Right hindlimb (tissue), 1 donor: ENCODE measurements around the gene CNTLN.
"Not testable (repeated sequence)": the region's sequence is repeated elsewhere in the genome, so short reads cannot be mapped to it uniquely, and the experiment has no call there.

Experiments used
- DNase-seq: peaks from one replicate; pipeline ENCODE4 v3.0.0-alpha.2; 2018

The CNTLN gene

GRCh38 chr9:17422994-17423680, 288.3 kb downstream of the CNTLN start:
- DNase-seq, result no peak

GRCh38 chr9:17423681-17424011, 288.8 kb downstream of the CNTLN start:
- DNase-seq, result no peak

- no peak for DNase-seq
These were observed 290.5 kb downstream of the CNTLN start for GRCh38 chr9:17425384-17425783.

GRCh38 chr9:17433526-17433925, 298.7 kb downstream of the CNTLN start:
- no peak for DNase-seq

GRCh38 chr9:17436854-17437253, 302.0 kb downstream of the CNTLN start:
- no peak for DNase-seq

- DNase-seq, result no peak
These were observed 303.0 kb downstream of the CNTLN start for GRCh38 chr9:17437813-17438212.

GRCh38 chr9:17445126-17445525, 310.3 kb downstream of the CNTLN start:
- not testable (repeated sequence) for DNase-seq

- DNase-seq, result no peak
These were observed 318.9 kb downstream of the CNTLN start for GRCh38 chr9:17453751-17454150.

GRCh38 chr9:17462869-17463464, 328.1 kb downstream of the CNTLN start:
- peak; percentile 20 for DNase-seq

GRCh38 chr9:17470036-17470813, 335.4 kb downstream of the CNTLN start:
- no peak for DNase-seq

- DNase-seq, result no peak
These were observed 337.3 kb downstream of the CNTLN start for GRCh38 chr9:17472126-17472525.

- no peak for DNase-seq
These were observed 341.6 kb downstream of the CNTLN start for GRCh38 chr9:17476401-17476800.

GRCh38 chr9:17477816-17478215, 343.0 kb downstream of the CNTLN start:
- no peak for DNase-seq

- DNase-seq, result no peak
These were observed 346.1 kb downstream of the CNTLN start for GRCh38 chr9:17480966-17481365.

GRCh38 chr9:17481565-17481964, 346.7 kb downstream of the CNTLN start:
- peak; percentile 17 for DNase-seq

GRCh38 chr9:17484906-17485305, 350.1 kb downstream of the CNTLN start:
- DNase-seq, result no peak

- no peak for DNase-seq
These were observed 351.6 kb downstream of the CNTLN start for GRCh38 chr9:17486396-17486795.

- peak; percentile 14 for DNase-seq
These were observed 352.6 kb downstream of the CNTLN start for GRCh38 chr9:17487467-17487866.

GRCh38 chr9:17488662-17489061, 353.8 kb downstream of the CNTLN start:
- DNase-seq, result no peak

- no peak for DNase-seq
These were observed 355.3 kb downstream of the CNTLN start for GRCh38 chr9:17490110-17490509.

- DNase-seq, result no peak
These were observed 356.9 kb downstream of the CNTLN start for GRCh38 chr9:17491780-17492179.

GRCh38 chr9:17503196-17503595, 368.4 kb downstream of the CNTLN start:
- no peak for DNase-seq

- no peak for DNase-seq
These were observed 374.3 kb downstream of the CNTLN start for GRCh38 chr9:17509151-17509550.

GRCh38 chr9:17509701-17510100, 374.9 kb downstream of the CNTLN start:
- DNase-seq, result no peak
